HG03159 (cell line): ENCODE results near the gene LAD1.

Source experiments
- ATAC-seq: cut with Tn5 transposase; IDR thresholded peaks from one replicate; pipeline ENCODE4 v1.9.1; 2021; ENCODE audit warnings: mild to moderate bottlenecking, moderate library complexity; ENCODE audit not compliant: unreplicated experiment

The LAD1 gene

DNA sequence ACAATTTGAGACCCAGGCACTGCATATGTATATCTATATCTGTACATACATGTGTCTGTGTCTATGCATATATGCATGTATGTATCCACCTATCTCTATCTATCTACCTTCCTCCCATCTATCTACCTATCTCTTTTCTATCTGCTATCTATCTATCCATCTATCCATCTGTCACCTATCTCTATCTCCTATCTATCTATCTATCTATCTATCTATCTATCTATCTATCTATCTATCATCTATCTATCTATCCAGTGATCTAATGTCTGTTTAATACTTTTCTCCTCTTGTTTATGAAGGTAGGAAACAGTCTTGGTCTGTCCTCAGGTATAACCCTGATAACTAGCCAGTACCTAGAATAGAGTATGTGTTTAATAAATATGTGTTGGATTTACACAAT is 47.5 kb downstream of the LAD1 start:
- no peak for ATAC-seq

DNA sequence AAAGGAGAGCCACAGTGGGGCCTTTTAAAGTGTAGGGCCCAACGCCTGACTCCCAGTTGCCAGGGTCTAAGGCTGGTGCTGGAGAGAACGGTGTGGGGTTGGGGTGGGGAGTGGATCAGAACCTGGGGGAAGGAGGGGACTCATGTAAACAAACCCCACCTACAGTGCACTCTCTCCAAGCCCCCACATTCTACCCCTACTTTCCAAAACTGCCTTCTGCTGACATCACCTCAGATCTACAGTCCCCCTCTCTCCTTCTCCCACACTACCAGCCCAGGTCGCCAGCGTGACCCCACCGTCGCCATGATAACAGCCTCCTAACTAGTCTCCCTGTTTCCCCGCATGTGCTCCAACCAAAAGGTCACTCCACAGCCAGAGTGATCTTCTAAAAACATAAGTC is 48.2 kb downstream of the LAD1 start:
- no peak for ATAC-seq

DNA sequence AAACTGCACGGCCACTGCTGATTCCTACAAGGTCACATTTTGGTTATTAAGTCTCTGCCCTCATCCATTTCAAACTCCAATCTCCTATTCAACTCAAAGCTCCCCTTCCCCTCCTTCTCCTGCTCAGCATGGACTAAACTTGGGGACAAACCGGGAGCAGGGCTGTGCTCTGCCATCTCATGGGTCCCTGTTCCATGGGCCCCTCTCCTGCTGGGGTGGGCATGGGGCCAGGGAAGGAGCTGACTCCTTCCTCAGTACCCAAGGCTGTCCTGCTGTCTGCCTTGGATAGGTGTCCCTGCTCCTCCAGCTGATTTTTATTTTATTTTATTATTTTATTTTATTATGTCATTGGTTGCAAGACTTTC is 48.8 kb downstream of the LAD1 start:
- no peak for ATAC-seq

DNA sequence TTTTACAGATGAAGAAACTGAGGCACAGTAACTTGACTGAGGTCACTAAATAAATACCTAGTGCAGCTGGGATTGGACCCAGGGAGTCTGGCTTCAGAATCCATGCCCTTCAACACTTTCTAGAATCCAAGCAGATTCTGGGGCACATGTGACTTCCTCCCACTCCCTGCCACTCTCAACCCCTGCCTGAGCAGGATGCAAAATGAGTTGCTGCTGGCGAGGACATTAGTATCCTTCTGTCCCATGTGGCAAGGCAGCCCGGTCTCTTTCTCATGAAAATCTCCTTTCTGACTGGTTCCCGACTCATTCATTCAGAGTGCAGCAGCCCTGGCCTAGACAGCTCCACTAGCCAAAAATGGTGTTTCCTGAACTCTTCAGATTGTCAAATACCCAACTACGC is 50.0 kb downstream of the LAD1 start:
- no peak for ATAC-seq

- no peak for ATAC-seq
Observed at GRCh38 chr1:201348211-201348566, 50.9 kb downstream of the LAD1 start.

GRCh38 chr1:201347498-201348210 is 51.5 kb downstream of the LAD1 start:
- ATAC-seq: no peak

GRCh38 chr1:201346987-201347386 is 52.1 kb downstream of the LAD1 start:
- ATAC-seq: no peak

DNA sequence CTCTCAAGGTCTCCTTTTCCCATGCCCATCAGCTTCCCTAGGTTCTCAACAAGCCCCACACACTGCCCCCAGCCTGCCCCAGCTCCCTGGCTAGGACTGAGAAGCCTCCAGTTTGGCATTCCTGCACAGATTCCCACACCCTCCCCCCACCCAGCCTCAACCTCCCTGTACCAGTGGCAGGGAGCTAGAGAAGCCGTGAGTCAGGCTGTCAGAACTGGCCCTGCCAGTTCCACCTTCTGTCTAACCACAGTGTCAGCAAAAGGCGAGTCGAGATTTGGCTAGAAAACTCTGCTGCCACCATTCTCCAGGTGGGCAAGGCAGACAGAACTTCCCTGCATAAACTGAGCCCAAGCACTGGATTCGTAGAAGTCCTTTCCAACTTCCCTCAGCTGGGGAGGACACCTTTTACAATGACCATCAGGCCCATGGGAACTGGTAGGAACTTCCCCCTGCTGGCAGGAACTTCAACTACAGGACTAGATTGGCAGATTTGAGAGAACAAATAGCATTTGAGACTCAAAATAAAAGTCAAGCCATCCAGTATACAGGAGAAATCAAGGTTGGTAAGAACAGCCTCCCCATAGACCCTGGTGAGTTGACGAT is 52.7 kb downstream of the LAD1 start:
- ATAC-seq: no peak

DNA sequence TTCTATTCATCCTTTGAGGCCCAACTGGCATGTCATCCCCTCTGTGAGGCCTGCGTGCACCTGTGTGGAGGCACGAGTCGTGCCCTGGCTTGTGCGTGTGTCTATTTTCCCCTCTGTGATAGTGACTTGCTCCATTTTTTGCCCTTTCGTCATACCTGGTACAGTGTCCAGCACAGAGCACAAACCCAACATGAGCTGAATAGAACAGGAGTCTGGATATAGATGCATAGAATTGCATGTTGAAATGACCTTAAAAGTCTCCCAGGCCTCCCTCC is 54.1 kb downstream of the LAD1 start:
- no peak for ATAC-seq

DNA sequence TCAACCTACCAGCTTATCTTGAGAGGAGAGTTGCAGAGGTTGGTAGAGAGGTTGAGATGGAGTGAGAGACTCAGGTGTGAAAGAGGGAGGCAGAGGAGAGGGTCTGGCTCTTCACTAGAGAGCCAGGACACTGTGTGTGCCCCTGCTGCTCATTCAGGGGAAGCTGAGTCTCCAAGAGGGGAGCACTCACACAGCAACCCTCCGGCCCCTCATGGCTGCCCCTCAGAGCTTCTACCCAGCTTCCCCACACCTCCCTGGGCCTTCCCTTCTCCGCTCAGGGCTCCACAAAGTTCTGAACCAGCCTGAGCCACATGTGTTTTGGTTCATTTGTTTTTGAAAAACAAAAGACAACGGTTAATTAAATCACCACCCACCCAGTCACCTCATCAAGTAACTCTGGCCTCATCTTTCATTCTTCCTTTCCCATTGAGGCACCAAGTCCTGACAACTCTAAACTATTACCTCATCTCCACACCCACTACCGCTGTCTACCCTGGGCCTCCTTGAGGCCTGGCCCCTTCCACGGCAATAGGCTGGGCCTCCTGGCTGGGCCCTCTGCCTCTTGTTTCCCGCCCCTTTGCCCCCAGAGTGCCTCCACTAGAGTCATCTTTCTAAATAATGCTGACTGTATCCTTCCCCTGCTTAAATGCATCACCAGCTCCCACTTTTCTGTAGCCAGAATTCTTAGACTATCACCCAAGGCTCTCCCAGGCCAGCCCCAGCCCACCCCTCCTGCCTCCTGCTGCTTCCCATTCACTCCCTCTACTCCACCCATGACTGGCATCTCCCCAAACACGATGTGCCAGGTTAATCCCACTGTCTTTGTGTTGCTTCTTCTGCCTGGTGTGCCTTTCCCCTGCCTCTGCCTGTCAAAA is 54.7 kb downstream of the LAD1 start:
- ATAC-seq: no peak

GRCh38 chr1:201341377-201341776 is 57.7 kb downstream of the LAD1 start:
- ATAC-seq: no peak

- ATAC-seq: no peak
Observed at GRCh38 chr1:201336711-201337450, 62.2 kb downstream of the LAD1 start.

DNA sequence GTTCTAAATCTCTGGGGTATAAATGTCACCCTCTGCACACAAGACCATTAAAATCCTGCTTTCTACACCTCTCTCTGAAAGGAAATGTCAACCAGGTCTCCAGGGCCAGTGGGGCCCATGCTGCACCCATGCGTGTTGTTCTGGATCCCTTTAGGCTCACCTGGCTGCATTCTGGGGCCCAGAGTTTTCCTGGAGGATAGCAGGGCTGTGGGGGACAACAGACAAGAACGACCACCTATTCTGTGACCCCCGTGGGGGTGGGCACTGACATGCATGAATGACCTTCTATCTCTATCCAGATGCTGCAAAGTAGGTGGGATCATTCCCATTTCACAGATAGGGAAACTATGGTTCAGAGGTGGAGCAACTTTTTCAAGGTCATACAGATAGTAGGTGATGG is 63.2 kb downstream of the LAD1 start:
- ATAC-seq: no peak

GRCh38 chr1:201335174-201335870 is 63.8 kb downstream of the LAD1 start:
- no peak for ATAC-seq

GRCh38 chr1:201334325-201335173 is 64.6 kb downstream of the LAD1 start:
- ATAC-seq: no peak

DNA sequence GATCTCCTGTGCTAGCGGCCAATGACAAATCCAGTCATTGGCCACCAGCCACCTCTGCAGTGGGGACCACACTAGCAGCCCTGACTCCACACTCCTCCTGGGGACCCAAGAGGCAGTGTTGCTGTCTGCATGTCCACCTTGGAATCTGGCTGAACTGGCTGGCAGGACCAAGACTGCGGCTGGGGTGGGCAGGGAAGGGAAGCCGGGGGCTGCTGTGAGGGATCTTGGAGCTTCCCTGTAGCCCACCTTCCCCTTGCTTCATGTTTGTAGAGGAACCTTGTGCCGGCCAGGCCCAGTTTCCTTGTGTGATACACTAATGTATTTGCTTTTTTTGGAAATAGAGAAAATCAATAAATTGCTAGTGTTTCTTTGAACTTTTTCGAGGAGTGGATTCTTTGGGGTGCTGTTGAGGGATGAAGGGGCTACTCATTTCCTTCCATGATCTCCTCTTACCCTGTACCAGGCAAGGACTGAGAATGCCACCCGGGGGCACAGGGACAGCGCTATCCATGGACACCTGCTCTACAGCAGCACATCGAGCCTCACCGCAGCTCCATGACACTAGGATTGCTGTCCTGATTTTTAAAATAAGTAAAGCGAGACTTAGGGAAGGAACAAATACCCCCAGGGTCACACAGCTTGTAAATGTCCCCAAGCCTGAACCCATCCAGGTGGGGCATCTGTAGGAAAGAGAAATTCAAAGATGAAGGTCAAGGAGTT is 66.3 kb downstream of the LAD1 start:
- no peak for ATAC-seq

DNA sequence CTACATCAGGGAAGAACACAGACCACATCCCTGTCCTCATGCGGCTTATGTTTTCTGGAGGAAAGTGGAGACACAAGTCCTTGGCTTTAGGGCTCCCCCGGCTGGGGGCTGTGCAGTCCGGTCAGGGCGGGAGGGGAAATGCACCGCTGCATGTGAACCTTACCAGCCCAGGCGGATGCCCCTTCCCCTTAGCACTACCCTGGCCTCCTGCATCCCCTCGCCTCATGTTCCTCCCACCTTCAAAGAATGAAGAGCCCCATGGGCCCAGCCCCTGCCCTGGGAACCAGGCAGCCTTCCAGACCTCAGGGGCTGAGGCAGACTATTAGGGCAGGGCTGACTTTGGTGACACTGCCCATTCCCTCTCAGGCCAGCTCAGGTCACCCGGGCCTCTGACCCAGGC is 67.1 kb downstream of the LAD1 start:
- no peak for ATAC-seq

- ATAC-seq: no peak
Observed at GRCh38 chr1:201331166-201331565, 68.0 kb downstream of the LAD1 start.
